Measurements from ENCODE around the gene KAT8. TPM values are rescaled to one million over a fixed set of nuclear protein-coding genes. Genes with fewer than 3 reads are reported as not detected.
"Not testable (repeated sequence)": the region's sequence is repeated elsewhere in the genome, so short reads cannot be mapped to it uniquely, and the experiment has no call there.

Gene KAT8
- total and polyA plus RNA-seq, 9 of the 15 experiments (the other 6 are each of a cell fraction or from before 2014, with no cell fraction given): 10.0 to 98.5 (median 76.4) TPM

GRCh38 chr16:31136287-31136662 lies 18.8 kb downstream of the KAT8 start (continued):
- TF ChIP-seq RERE (CRISPR knock-in tag; IDR thresholded peaks at IDR 0.05; ENCODE audit: borderline replicate concordance): no peak
- no peak for TF ChIP-seq IRF1 (CRISPR knock-in tag; IDR thresholded peaks at IDR 0.05; ENCODE audit: borderline replicate concordance)
- TF ChIP-seq ZNF445 (CRISPR knock-in tag; IDR thresholded peaks at IDR 0.05; ENCODE audit: low read depth): no peak
- no peak for TF ChIP-seq SAFB2 (IDR thresholded peaks at IDR 0.05; ENCODE audit: borderline replicate concordance, low read depth, low read length, severe bottlenecking)

DNA sequence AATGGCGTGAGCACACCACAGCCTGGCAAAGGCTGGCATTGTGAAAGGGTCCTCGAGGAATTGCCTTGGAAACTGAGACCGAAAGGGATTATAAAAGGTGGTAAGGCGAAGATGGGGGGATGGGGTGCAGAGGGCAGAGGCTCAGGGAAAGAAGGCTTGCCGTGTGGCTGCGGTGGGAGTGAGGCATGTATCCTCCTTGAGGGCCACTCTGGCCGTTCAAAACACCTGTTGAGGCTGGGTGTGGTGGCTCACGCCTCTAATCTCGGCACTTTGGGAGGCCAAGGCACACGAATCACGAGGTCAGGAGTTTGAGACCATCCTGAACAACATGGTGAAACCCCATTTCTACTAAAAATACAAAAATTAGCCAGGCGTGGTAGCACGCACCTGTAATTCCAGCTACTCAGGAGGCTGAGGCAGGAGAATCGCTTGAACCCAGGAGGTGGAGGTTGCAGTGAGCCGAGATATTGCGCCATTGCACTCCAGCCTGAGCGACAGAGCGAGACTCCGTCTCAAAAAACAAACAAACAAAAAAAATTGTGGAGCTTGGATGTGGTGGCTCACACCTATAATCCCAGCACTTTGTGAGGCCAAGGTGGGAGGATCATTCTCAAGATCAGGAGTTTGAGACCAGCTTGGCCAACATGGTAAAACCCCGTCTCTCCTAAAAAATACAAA lies 19.5 kb downstream of the KAT8 start:
- H3K4me2 ChIP-seq (ENCODE audit: insufficient read depth, low read length); BruUV-seq (replicated peaks); H3K79me2 ChIP-seq (ENCODE audit: control insufficient read depth, insufficient read depth, low read length); H2AFZ ChIP-seq (ENCODE audit: low read depth, low read length); H3K4me3 ChIP-seq; intact Hi-C loops (cut with micrococcal nuclease); FAIRE-seq; H3K27ac ChIP-seq (ENCODE audit: extremely low read depth, low read depth, low read length); H3K27me3 ChIP-seq (ENCODE audit: control insufficient read depth in 2 of 2, insufficient read depth in 2 of 2, low read length in 2 of 2); H3K9me1 ChIP-seq (ENCODE audit: control insufficient read depth, insufficient read depth, low read length); H4K20me1 ChIP-seq (replicated peaks; ENCODE audit: control insufficient read depth, insufficient read depth, low read length); DNase-seq (ENCODE audit: extremely low read depth in 1 of 4, low spot score in 3 of 4); H3K36me3 ChIP-seq (ENCODE audit: control insufficient read depth, insufficient read depth, low read length); ATAC-seq; H3K9ac ChIP-seq (ENCODE audit: insufficient read depth in 1 of 2, low read depth in 2 of 2, low read length in 2 of 2); in situ Hi-C loops (cut with MboI); CTCF ChIA-PET (ENCODE audit: low intra/inter-chr PET ratio); H3K9me3 ChIP-seq (replicated peaks; ENCODE audit: control insufficient read depth, insufficient read depth, low read depth, low read length): not testable (repeated sequence)
- 69% methylated on average over 20 of the region's 20 CpGs for WGBS (ENCODE audit: insufficient coverage, low coverage, missing lambda C conversion rate)
- POLR2A ChIA-PET: interaction anchor here (0.6 to 4.2 kb wide), 4 partner anchors 14 to 160 kb away, joined by 3 to 23 read pairs (median 4); partner anchors contain the start of gene FUS
- peaks cover 39 to 80% of the 10 kb centered on the region in 2 experiments for H3K4me1 ChIP-seq (replicated peaks in 1 of 2; ENCODE audit: control insufficient read depth in 2 of 2, insufficient read depth in 2 of 2, low read length in 2 of 2)
